LNCaP clone FGC (cell line): ENCODE results near the gene NATD1.
A peak's percentile ranks its signal among the peaks of the same experiment; 100 is the strongest.

Experiments
- DNase-seq: peaks from one replicate; pipeline ENCODE4 v3.0.0-alpha.2; 2011; ENCODE audit warnings: low read depth
- H3K4me3 ChIP-seq: 2 replicates; pipeline ENCODE4 v1.5.1; 2011; ENCODE audit warnings: mild to moderate bottlenecking, low read depth, low read length, control low read depth
- TF ChIP-seq, protein P1 (sequence below): IDR thresholded peaks from 2 replicates; pipeline ENCODE4 v1.5.1; 2012; ENCODE audit warnings: mild to moderate bottlenecking; ENCODE audit not compliant: control insufficient read depth, insufficient read depth; ENCODE audit errors: extremely low read depth

NATD1 gene

DNA sequence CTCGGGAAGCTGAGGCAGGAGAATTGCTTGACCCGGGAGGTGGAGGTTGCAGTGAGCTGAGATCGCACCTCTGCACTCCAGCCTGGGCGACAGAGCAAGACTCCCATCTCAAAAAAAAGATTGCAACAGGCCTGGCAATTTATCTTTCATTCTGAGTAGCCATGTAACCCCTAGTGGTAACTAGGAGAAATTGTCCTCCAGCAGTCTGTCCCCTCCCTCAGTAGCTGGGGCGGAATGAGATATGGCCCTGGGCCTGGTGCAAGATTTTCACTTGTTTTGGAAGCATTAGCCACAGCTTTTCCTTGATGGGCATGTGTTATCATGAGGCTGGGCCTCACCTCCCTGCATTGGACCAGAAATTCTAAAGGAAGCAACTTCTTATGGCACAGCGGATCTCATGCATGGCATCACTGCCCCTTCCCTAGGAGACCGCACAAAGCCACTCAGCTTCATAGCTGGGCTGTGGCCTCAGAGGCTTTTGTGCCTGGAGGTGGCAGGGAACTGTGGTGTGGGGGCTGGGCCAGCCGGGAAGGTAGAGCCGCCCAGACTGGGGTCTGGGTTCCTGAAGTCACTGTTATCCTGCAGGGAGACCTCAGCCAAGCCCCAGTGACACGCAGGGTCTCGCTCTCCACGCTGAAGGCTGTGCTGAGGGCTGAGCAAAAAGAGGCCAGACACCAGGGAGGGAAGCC lies 13.4 kb downstream of the NATD1 start:
- no peak for DNase-seq
- H3K4me3 ChIP-seq = no peak overlapping the region
- TF ChIP-seq, protein P1, sequence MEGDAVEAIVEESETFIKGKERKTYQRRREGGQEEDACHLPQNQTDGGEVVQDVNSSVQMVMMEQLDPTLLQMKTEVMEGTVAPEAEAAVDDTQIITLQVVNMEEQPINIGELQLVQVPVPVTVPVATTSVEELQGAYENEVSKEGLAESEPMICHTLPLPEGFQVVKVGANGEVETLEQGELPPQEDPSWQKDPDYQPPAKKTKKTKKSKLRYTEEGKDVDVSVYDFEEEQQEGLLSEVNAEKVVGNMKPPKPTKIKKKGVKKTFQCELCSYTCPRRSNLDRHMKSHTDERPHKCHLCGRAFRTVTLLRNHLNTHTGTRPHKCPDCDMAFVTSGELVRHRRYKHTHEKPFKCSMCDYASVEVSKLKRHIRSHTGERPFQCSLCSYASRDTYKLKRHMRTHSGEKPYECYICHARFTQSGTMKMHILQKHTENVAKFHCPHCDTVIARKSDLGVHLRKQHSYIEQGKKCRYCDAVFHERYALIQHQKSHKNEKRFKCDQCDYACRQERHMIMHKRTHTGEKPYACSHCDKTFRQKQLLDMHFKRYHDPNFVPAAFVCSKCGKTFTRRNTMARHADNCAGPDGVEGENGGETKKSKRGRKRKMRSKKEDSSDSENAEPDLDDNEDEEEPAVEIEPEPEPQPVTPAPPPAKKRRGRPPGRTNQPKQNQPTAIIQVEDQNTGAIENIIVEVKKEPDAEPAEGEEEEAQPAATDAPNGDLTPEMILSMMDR = peak; percentile 45

DNA sequence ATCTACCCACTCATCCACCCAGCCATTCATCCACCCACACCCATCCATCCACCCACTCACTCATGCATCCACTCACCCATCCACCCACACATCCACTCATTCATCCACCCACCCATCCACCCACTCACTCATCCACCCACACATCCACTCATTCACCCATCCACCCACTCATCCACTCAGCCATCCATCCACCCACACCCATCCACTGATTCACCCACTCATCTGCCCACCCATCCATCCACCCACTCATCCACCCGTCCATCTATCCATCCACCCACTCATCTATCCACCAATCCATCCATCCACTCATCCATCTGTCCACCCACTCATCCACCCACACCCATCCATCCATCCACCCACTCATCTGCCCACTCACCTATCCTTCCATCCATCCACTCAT lies 17.3 kb downstream of the NATD1 start:
- no peak overlapping the region for H3K4me3 ChIP-seq
- TF ChIP-seq, protein P1 = no peak
- DNase-seq = no peak

DNA sequence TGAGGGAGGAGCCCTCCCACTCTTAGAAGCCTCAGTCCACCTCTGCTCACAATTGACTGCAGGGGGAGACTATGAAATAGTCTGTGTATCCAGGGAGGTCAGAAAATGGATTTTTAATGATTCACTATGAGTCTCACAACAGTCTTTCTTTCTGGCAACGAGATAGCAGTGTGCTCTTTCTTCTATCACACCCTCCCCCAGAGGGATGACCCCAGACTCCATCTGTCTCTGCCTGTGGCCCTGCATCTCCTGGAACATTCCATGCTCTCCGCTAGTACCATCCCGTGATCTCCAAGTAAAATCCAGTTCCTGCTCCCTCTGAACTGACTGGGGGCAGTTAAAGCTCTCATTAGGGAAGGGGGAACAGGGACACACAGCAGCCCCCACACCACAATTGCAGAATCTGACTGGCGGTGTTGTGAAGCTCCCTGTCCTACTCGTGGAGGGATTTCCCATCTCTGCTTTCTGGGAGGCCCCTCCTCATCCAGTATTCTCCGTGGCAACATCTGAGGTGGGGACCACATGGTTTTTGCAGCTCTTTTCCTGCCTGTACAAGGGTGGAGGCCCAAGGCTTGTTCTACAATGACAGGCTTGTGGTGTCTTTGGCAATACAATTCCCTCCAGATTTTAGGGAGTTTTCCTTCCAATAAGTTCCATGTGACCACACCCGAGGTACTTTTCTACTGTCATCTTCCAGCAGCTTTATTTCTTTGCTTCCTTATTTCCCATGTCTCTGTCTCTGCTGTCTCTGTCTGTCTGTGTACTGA lies 19.4 kb downstream of the NATD1 start:
- TF ChIP-seq, protein P1 = no peak
- no peak overlapping the region for H3K4me3 ChIP-seq
- DNase-seq = no peak

DNA sequence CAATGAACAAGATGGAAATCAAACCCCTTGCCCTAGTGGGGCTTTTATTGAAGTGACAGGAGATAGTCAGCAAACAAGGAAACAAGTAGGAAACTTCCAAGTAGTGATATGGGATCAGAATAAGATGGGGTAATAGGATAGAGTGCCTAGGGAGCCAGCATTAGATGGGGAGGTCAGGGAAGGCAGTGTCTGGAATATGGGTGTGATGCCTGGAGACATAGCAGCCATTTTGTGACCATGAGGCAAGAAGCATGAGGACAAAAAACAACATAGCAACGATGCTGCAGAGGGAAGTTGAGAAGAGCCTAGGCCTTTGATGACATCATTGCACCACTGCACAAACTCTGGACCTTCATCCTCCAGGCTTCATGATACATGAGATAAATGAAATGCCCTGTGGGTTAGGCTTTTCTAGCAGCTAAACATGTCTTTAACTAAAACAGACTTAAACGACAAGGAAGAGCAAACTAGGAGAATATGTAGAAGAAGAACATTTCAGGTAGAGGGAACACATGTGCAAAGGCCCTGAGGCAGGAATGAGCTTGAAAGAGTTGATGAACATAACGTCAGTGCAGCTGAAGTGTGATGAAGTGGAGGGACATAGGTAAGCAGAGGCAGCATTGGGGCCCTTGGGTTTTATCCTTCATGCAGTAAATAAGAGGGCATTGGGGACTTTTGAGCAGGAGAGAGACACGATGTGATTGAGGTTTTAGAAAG lies 21.0 kb downstream of the NATD1 start:
- H3K4me3 ChIP-seq = no peak overlapping the region
- no peak for DNase-seq
- TF ChIP-seq, protein P1 = no peak

DNA sequence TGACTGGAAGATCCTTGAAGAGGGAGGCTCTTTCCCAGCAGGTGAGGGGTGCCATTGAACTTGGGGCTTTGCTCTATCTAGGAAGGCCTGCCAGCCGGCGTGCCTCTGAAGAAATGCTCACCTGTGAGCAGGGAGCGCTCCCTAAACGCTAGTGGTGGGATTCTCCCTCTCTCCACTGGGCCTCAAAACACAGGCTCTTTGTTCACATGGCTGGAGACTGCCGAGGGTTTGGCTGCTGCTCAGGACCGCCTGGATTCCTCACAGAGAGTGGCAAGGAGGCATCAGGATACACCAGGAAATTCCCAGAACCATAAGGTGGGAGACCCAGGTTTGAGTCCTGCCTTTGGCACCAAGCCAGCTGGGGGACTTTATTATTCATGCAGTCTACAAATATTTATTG lies 21.7 kb downstream of the NATD1 start:
- no peak for DNase-seq
- TF ChIP-seq, protein P1 = no peak
- no peak overlapping the region for H3K4me3 ChIP-seq

DNA sequence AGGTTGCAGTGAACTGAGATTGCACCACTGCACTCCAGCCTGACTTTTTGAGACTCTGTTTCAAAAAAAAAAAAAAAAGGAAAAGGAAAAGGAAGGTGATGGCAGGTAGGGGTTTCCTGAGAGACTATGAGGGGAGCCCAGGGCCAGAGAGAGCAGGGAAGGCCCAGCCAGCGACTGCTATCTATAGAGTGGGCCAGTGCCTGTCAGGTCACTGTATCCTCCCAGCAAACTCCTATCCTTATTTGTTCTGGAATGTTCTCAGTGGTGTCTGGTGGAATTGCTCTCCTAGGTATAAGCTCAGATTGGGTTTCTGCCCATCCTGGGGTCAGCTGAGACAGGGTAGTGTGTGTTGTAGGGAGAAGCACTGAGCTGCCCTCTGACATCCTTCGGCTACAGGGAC lies 24.4 kb downstream of the NATD1 start:
- no peak for DNase-seq
- TF ChIP-seq, protein P1 = no peak
- H3K4me3 ChIP-seq = no peak overlapping the region
